Measurements from ENCODE around the gene LGALS1. TPM values are rescaled to one million over a fixed set of nuclear protein-coding genes. Genes with fewer than 3 reads are reported as not detected.

Gene LGALS1
- total RNA-seq, 2 donors from 2014 or later, result 83.3 to 222 TPM

DNA sequence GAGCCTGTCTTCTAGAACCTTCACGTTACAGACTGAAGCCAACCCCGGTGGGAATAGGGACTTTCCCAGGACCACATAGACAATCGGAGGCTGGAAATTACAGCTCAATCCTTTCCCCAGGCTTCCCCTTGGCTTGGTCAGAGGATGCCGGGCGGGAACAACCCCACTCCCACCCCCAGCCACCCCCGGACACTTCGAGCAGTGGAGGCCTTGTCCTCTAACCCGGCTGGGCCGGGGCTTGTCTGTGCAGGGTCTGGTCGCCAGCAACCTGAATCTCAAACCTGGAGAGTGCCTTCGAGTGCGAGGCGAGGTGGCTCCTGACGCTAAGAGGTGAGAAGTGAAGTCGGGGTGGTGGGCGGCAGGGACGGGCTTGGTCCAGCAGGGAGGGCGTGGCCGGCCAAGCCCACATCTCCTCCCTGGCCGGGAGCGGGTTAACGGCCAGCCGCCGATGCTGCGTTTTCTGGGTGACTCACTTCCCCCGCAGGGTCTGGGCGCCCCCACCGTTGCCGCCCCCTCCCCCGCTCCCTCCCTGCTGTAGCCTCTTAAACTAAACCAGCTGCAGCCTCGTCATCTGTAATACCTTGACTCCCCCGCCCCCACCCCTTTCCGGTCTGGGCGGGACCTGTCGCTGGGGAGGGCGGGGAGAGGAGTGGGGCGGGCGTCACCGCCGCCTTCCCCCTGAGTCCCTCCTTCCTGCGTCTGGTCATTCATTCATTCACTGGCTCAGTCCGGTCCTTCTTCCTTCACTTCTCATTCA is 1.5 kb downstream of the LGALS1 start:
- Histone ChIP-seq H3K9ac (ENCODE audit: low read depth in 2 of 2, low read length in 2 of 2) (peak overlapping the region; percentile 87 to 91), H3K4me1 (peaks cover 37% of the 10 kb centered on the region), H3K4me3 (peak overlapping the region; percentile 41)

DNA sequence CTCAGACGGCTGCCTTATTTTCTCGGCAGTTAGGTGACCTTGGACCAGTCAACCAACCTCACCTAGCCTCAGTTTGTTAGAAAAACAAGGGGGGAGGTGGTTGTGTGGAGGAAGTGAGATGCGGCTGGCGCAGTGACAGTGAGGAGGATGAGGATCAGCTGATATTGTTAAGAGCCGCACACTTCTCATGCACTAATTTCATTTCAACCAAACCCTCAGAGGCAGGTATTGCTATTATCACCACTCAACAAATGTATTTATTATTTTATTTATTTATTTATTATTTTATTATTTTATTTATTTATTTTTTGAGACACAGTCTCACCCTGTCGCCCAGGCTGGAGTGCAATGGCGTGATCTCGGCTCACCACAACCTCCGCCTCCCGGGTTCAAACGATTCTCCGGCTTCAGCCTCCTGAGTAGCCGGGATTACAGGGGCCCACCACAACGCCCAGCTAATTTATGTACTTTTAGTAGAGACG is 2.1 kb downstream of the LGALS1 start:
- intact Hi-C loops (cut with DNase I), result no loop called here
- no peak for DNase-seq
- H3K9ac ChIP-seq (ENCODE audit: low read depth in 2 of 2, low read length in 2 of 2), result peak overlapping the region; percentile 60 to 91
- peak overlapping the region; percentile 41 for H3K4me3 ChIP-seq
- TF ChIP-seq, protein P1, sequence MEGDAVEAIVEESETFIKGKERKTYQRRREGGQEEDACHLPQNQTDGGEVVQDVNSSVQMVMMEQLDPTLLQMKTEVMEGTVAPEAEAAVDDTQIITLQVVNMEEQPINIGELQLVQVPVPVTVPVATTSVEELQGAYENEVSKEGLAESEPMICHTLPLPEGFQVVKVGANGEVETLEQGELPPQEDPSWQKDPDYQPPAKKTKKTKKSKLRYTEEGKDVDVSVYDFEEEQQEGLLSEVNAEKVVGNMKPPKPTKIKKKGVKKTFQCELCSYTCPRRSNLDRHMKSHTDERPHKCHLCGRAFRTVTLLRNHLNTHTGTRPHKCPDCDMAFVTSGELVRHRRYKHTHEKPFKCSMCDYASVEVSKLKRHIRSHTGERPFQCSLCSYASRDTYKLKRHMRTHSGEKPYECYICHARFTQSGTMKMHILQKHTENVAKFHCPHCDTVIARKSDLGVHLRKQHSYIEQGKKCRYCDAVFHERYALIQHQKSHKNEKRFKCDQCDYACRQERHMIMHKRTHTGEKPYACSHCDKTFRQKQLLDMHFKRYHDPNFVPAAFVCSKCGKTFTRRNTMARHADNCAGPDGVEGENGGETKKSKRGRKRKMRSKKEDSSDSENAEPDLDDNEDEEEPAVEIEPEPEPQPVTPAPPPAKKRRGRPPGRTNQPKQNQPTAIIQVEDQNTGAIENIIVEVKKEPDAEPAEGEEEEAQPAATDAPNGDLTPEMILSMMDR (IDR thresholded peaks at IDR 0.05), result no peak
- peaks cover 36% of the 10 kb centered on the region for H3K4me1 ChIP-seq
- H3K36me3 ChIP-seq, result no peaks in the 10 kb centered on the region
- H3K27me3 ChIP-seq, result no peaks in the 10 kb centered on the region
- peak overlapping the region; percentile 96 for H3K27ac ChIP-seq
- H3K9me3 ChIP-seq, result no peaks in the 10 kb centered on the region

More for the DNA sequence above, 1.5 kb downstream of the LGALS1 start:
- Histone ChIP-seq H3K9me3 (no peaks in the 10 kb centered on the region), H3K27ac (peak overlapping the region; percentile 96), H3K27me3 (no peaks in the 10 kb centered on the region), H3K36me3 (no peaks in the 10 kb centered on the region)
- intact Hi-C loops (cut with DNase I), result no loop called here
- DNase-seq, result peak; percentile 94
- TF ChIP-seq, protein P1 (IDR thresholded peaks at IDR 0.05), result no peak

DNA sequence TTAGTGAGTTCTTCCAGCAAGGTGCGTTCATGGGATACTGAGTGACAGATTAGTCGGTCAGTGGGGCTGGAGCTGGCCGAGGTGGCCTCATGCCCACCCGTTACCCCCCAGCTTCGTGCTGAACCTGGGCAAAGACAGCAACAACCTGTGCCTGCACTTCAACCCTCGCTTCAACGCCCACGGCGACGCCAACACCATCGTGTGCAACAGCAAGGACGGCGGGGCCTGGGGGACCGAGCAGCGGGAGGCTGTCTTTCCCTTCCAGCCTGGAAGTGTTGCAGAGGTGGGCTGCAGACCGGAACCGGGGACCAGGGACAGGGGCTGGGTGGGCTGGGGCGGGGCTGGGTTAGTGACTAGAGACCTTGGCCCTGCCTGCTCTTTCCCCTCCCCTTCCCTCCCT is 2.9 kb downstream of the LGALS1 start:
- Histone ChIP-seq H3K27ac (no peak overlapping the region), H3K9ac (ENCODE audit: low read depth in 2 of 2, low read length in 2 of 2) (no peak overlapping the region), H3K4me1 (peaks cover 29% of the 10 kb centered on the region), H3K4me3 (no peak overlapping the region), H3K36me3 (no peaks in the 10 kb centered on the region), H3K9me3 (no peaks in the 10 kb centered on the region), H3K27me3 (no peaks in the 10 kb centered on the region)
- intact Hi-C loops (cut with DNase I), result no loop called here
- DNase-seq, result no peak
- TF ChIP-seq, protein P1 (IDR thresholded peaks at IDR 0.05), result no peak

DNA sequence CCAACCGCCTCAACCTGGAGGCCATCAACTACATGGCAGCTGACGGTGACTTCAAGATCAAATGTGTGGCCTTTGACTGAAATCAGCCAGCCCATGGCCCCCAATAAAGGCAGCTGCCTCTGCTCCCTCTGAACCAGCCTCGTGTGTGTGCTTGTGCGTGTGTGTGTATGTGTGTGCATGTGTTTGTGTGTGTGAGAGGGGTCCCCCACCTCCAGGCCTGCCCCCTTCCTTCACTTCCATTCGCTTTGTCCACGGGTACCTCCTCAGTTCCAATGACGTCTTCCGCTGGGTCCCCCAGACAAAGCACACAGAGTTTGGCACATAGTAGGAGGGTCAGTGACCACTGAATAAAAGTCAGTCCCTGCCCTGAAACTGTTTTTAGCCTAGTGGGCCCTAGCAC is 4.2 kb downstream of the LGALS1 start:
- H3K4me3 ChIP-seq, result no peak overlapping the region
- TF ChIP-seq, protein P1 (IDR thresholded peaks at IDR 0.05), result no peak
- H3K9ac ChIP-seq (ENCODE audit: low read depth in 2 of 2, low read length in 2 of 2), result no peak overlapping the region
- DNase-seq, result no peak
- H3K9me3 ChIP-seq, result no peaks in the 10 kb centered on the region
- intact Hi-C loops (cut with DNase I), result loop anchor here (2.0 to 10.0 kb wide), 3 partner anchors 37 to 115 kb away; no protein-coding TSS in a partner anchor
- no peaks in the 10 kb centered on the region for H3K36me3 ChIP-seq
- H3K27me3 ChIP-seq, result no peaks in the 10 kb centered on the region
- H3K4me1 ChIP-seq, result peaks cover 19% of the 10 kb centered on the region
- no peak overlapping the region for H3K27ac ChIP-seq

DNA sequence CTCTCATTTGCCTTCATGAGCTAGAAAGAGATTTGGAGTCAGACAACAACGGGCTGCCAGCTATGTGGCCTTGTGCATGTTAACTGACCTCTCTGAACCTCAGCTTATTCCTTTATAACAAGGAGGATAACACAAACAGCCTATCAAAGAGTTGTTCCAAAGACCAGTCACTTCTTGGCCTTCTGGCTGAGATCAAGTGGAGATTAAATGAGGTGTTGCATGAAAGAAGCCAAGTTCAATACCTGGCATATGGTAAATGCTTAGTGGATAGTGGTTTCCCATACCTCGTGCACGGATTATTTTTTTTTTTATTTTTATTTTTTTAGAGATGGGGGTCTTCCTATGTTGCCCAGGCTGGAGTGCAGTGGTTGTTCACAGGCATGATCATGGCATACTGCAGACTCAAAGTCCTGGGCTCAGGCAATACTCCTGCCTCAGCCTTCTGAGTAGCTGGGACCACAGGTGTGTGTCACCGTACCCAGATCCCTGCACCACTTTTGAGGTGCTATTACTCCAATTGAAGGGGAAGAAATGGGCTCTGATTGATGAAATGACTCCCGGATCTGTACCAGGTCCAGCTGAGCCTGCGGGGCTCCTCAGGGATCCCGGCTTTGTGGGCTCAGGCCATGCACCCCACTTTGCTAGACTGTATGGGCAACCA is 4.9 kb downstream of the LGALS1 start:
- no peak for DNase-seq

More for the DNA sequence above, 4.9 kb downstream of the LGALS1 start:
- Histone ChIP-seq H3K4me1 (peaks cover 15% of the 10 kb centered on the region), H3K27me3 (no peaks in the 10 kb centered on the region), H3K4me3 (no peak overlapping the region), H3K9ac (ENCODE audit: low read depth in 2 of 2, low read length in 2 of 2) (no peak overlapping the region), H3K9me3 (no peaks in the 10 kb centered on the region), H3K27ac (no peak overlapping the region), H3K36me3 (no peaks in the 10 kb centered on the region)
- intact Hi-C loops (cut with DNase I), result loop anchor here (2.0 to 10.0 kb wide), 3 partner anchors 38 to 114 kb away; no protein-coding TSS in a partner anchor
- TF ChIP-seq, protein P1 (IDR thresholded peaks at IDR 0.05), result no peak

Data from colonic mucosa (tissue), 4 donors.